Ovary (tissue), 3 donors: ENCODE results near the gene MAP3K10.

Source experiments
- EP300 ChIP-seq: sonication (generic); formaldehyde crosslinking; IDR thresholded peaks from one replicate; pipeline ENCODE4 v1.6.1; 2017; ENCODE audit warnings: antibody characterized with exemption
- POLR2A ChIP-seq: fragments of 450-650 bp; IDR thresholded peaks from one replicate; pipeline ENCODE4 v1.6.1; 2017; ENCODE audit warnings: antibody characterized with exemption, mild to moderate bottlenecking, moderate library complexity
- TF ChIP-seq, protein P1 (sequence below), 3 donors: fragments of 450-650 bp in 2 of 3; fragments of 200-600 bp in 1 of 3; IDR thresholded peaks; one replicate each; pipeline versions ENCODE4 v1.5.1 to v1.8.0; 2016 to 2022; ENCODE audit warnings: antibody characterized with exemption in 3 of 3, mild to moderate bottlenecking in 1 of 3
- donor health status: DM: no; HTN: no; CAD: no.

DNA sequence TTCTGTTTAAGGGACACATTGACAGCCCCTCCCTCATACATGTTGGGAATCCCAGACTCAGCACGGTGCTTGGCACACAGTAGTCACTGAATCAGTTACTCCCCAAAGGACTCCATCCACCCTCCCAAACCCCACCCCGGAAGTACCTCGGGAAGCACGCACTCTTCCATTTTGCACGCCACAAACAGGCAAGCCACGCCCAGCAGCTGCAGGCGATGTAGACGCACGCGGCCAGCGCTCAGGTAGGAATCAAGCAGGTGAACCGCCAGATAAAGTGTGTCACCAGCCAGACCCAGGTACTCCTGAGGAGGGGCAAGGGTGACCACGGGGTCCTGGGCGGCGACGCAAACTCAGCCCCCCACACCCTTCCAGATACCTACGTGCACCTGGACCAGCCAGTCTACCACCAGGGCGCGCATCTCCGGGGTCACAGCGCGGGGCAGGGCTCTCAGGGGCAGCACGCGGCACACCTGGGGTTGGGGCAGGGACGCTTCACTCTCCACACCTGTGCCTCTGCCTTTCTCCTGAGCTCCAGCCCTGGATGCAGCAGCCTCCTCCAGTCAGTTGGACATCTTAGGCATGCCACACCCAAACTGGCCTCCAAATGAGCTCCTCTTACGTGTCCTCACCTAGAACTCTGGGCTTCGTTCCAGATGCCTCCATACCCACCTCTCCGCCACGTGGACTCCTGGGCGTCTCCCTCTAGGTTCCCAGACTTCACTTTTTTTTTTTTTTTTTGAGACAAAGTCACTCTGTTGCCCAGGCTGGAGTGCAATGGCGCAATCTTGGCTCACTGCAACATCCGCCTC lies 33.3 kb downstream of the MAP3K10 start:
- TF ChIP-seq, protein P1, sequence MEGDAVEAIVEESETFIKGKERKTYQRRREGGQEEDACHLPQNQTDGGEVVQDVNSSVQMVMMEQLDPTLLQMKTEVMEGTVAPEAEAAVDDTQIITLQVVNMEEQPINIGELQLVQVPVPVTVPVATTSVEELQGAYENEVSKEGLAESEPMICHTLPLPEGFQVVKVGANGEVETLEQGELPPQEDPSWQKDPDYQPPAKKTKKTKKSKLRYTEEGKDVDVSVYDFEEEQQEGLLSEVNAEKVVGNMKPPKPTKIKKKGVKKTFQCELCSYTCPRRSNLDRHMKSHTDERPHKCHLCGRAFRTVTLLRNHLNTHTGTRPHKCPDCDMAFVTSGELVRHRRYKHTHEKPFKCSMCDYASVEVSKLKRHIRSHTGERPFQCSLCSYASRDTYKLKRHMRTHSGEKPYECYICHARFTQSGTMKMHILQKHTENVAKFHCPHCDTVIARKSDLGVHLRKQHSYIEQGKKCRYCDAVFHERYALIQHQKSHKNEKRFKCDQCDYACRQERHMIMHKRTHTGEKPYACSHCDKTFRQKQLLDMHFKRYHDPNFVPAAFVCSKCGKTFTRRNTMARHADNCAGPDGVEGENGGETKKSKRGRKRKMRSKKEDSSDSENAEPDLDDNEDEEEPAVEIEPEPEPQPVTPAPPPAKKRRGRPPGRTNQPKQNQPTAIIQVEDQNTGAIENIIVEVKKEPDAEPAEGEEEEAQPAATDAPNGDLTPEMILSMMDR (IDR thresholded peaks at IDR 0.05): no peak
- TF ChIP-seq EP300 (no peak), POLR2A (no peak)
